OCI-LY7 (cell line): ENCODE measurements around the gene LDLRAD4. TPM values are rescaled to one million over a fixed set of nuclear protein-coding genes. Genes with fewer than 3 reads are reported as not detected.
A peak's percentile ranks its signal among the peaks of the same experiment; 100 is the strongest.

ENCODE experiments used
- BruUV-seq: library from RNA; stranded (reverse); fragments of 400-500 nt; replicated peaks from 2 replicates; lab custom pipeline; 2021; lab: Mats Ljungman, UMichigan
- CTCF ChIA-PET: fragments of 300-600 bp; sonication (Branson Sonifier 250); formaldehyde crosslinking; loops from one replicate; lab custom pipeline; 2022; ENCODE audit warnings: antibody characterized with exemption; ENCODE audit not compliant: unreplicated experiment; lab: Charles Lee
- POLR2A ChIA-PET: fragments of 300-600 bp; sonication (Branson Sonifier 250); formaldehyde crosslinking; loops from one replicate; lab custom pipeline; 2022; ENCODE audit warnings: antibody characterized with exemption; lab: Charles Lee
- DNase-seq: peaks from one replicate; pipeline ENCODE4 v3.0.0-alpha.2; 2015; ENCODE audit warnings: low spot score
- H2AFZ ChIP-seq: fragments of 200-600 bp; sonication (generic), shearing (Covaris generic); 2 replicates; pipeline ENCODE4 v1.6.1; 2014; ENCODE audit warnings: mild to moderate bottlenecking, antibody characterized with exemption, low read length, moderate library complexity
- H3K27ac ChIP-seq: fragments of 200-600 bp; sonication (generic); 2 replicates; pipeline ENCODE4 v1.5.1; 2014; ENCODE audit warnings: mixed run types, low read depth, mild to moderate bottlenecking, moderate library complexity, low read length, inconsistent platforms; ENCODE audit not compliant: poor library complexity, severe bottlenecking
- H3K36me3 ChIP-seq: fragments of 200-600 bp; sonication (generic); 2 replicates; pipeline ENCODE4 v1.6.1; 2014; ENCODE audit warnings: mild to moderate bottlenecking, antibody characterized with exemption, low read length, moderate library complexity, mixed read lengths; ENCODE audit not compliant: insufficient read depth
- H3K4me1 ChIP-seq: fragments of 200-600 bp; sonication (generic); 2 replicates; pipeline ENCODE4 v1.5.1; 2014; ENCODE audit warnings: mild to moderate bottlenecking, low read length; ENCODE audit not compliant: insufficient read depth, poor library complexity, severe bottlenecking
- H3K4me2 ChIP-seq: fragments of 200-600 bp; sonication (generic); 2 replicates; pipeline ENCODE4 v1.6.1; 2014; ENCODE audit warnings: mild to moderate bottlenecking, low read length
- H3K4me3 ChIP-seq: fragments of 200-600 bp; sonication (generic); 2 replicates; pipeline ENCODE4 v1.5.1; 2014; ENCODE audit warnings: mild to moderate bottlenecking, low read depth, low read length; ENCODE audit not compliant: poor library complexity, severe bottlenecking
- H3K79me2 ChIP-seq: fragments of 200-600 bp; sonication (generic); 2 replicates; pipeline ENCODE4 v1.6.1; 2016; ENCODE audit warnings: low read depth, mild to moderate bottlenecking, low read length, moderate library complexity, mixed read lengths; ENCODE audit not compliant: insufficient read depth
- H3K9me2 ChIP-seq: fragments of 200-600 bp; sonication (generic); 2 replicates; pipeline ENCODE4 v1.6.1; 2016; ENCODE audit warnings: mild to moderate bottlenecking, low read length, mixed read lengths; ENCODE audit not compliant: insufficient read depth
- H3K9me3 ChIP-seq: fragments of 200-600 bp; sonication (generic); 2 replicates; pipeline ENCODE4 v1.6.1; 2014; ENCODE audit warnings: mild to moderate bottlenecking, mixed run types, low read length, mixed read lengths
- H4K20me1 ChIP-seq: fragments of 200-600 bp; sonication (generic); 2 replicates; pipeline ENCODE4 v1.6.1; 2014; ENCODE audit warnings: mild to moderate bottlenecking, antibody characterized with exemption, low read length, moderate library complexity, mixed read lengths; ENCODE audit not compliant: insufficient read depth
- CTCF ChIP-seq: fragments of 200-600 bp; sonication (generic); conservative IDR thresholded peaks from 2 replicates; pipeline ENCODE4 v1.5.1; 2014; ENCODE audit warnings: mild to moderate bottlenecking, antibody characterized with exemption, low read length, moderate library complexity, mixed read lengths
- EZH2phosphoT487 ChIP-seq: fragments of 200-600 bp; sonication (generic); IDR thresholded peaks from 2 replicates; pipeline ENCODE4 v1.6.1; 2018; ENCODE audit warnings: low read depth, borderline replicate concordance, mild to moderate bottlenecking, mixed run types, antibody characterized with exemption, low read length, moderate library complexity, mixed read lengths
- intact Hi-C: fragments of 100-400 bp; cut with micrococcal nuclease; formaldehyde crosslinking; loops from one replicate; pipeline ENCODE4 v1.10.0; 2022; ENCODE audit not compliant: unreplicated experiment
- total RNA-seq, 2 experiments: library from RNA; depleted of rRNA in 1 of 2; stranded (reverse); fragments of >200 nt in 1 of 2; shearing (Covaris generic) in 1 of 2; gene quantifications; 2 replicates each; pipeline ENCODE4 v1.2.3, GENCODE V29; 2014 to 2022

LDLRAD4 gene
- total RNA-seq, 2 experiments from 2014 or later: 26.2 to 43.8 TPM

GRCh38 chr18:13549880-13550232, 331.3 kb downstream of the LDLRAD4 start:
- Histone ChIP-seq H3K4me3 (no peak overlapping the region), H3K27ac (no peak overlapping the region), H3K36me3 (no peaks in the 10 kb centered on the region), H3K9me3 (peaks cover 19% of the 10 kb centered on the region), H3K9me2 (no peaks in the 10 kb centered on the region), H3K4me1 (peaks cover 15% of the 10 kb centered on the region), H4K20me1 (no peaks in the 10 kb centered on the region), H2AFZ (no peak overlapping the region), H3K79me2 (no peaks in the 10 kb centered on the region), H3K4me2 (peak overlapping the region; percentile 53)
- TF ChIP-seq EZH2phosphoT487: no peak
- POLR2A ChIA-PET: interaction anchor here (0.7 to 2.7 kb wide), 7 partner anchors 11 to 65 kb away, joined by 3 to 10 read pairs (median 3); no protein-coding TSS in a partner anchor
- DNase-seq: no peak
- CTCF ChIA-PET: no interaction called here
- BruUV-seq: no TSS peak
- intact Hi-C loops: no loop called here

- H4K20me1 ChIP-seq: no peaks in the 10 kb centered on the region
- H3K79me2 ChIP-seq: no peaks in the 10 kb centered on the region
- no peak overlapping the region for H3K27ac ChIP-seq
- no peak overlapping the region for H3K4me2 ChIP-seq
- no peak for DNase-seq
- H3K9me3 ChIP-seq: peaks cover 19% of the 10 kb centered on the region
- H3K9me2 ChIP-seq: no peaks in the 10 kb centered on the region
- peaks cover 15% of the 10 kb centered on the region for H3K4me1 ChIP-seq
- BruUV-seq: no TSS peak
- POLR2A ChIA-PET: interaction anchor here (0.6 to 1.7 kb wide), 5 partner anchors 10 to 147 kb away, joined by 3 to 5 read pairs (median 3); no protein-coding TSS in a partner anchor
- H2AFZ ChIP-seq: no peak overlapping the region
- intact Hi-C loops: no loop called here
- CTCF ChIA-PET: interaction anchor here (1.0 kb wide), 1 partner anchor 26 kb away, joined by 3 read pairs; no protein-coding TSS in a partner anchor
- no peaks in the 10 kb centered on the region for H3K36me3 ChIP-seq
- H3K4me3 ChIP-seq: no peak overlapping the region
- TF ChIP-seq CTCF: no peak
- TF ChIP-seq EZH2phosphoT487: no peak
Observed at GRCh38 chr18:13550418-13551304, 332.1 kb downstream of the LDLRAD4 start.

GRCh38 chr18:13551305-13551603, 332.7 kb downstream of the LDLRAD4 start:
- H3K27ac ChIP-seq: no peak overlapping the region
- intact Hi-C loops: no loop called here
- DNase-seq: no peak
- no peaks in the 10 kb centered on the region for H3K9me2 ChIP-seq
- no peak overlapping the region for H3K4me2 ChIP-seq
- no peaks in the 10 kb centered on the region for H3K36me3 ChIP-seq
- no peak for TF ChIP-seq CTCF
- TF ChIP-seq EZH2phosphoT487: no peak
- no TSS peak for BruUV-seq
- H3K4me3 ChIP-seq: no peak overlapping the region
- H4K20me1 ChIP-seq: no peaks in the 10 kb centered on the region
- no peak overlapping the region for H2AFZ ChIP-seq
- POLR2A ChIA-PET: interaction anchor here (0.9 to 1.8 kb wide), 2 partner anchors 16 to 87 kb away, joined by 3 to 4 read pairs; no protein-coding TSS in a partner anchor
- no peaks in the 10 kb centered on the region for H3K79me2 ChIP-seq
- CTCF ChIA-PET: interaction anchor here (1.0 kb wide), 1 partner anchor 26 kb away, joined by 3 read pairs; no protein-coding TSS in a partner anchor
- peaks cover 15% of the 10 kb centered on the region for H3K4me1 ChIP-seq
- peaks cover 19% of the 10 kb centered on the region for H3K9me3 ChIP-seq
